Stimulated activated naive CD8-positive, alpha-beta T cell treated with anti-CD3 and anti-CD28 coated beads, Interleukin-15, Interleukin-2, amounts not matched to agents 100 ng/mL and 50 ng/mL, for 24 hours (primary cell): Measurements from ENCODE around the gene ZNF99.
"Not testable (repeated sequence)": the region's sequence is repeated elsewhere in the genome, so short reads cannot be mapped to it uniquely, and the experiment has no call there.

ENCODE experiments used
- H3K27ac Mint-ChIP-seq: one replicate; pipeline ENCODE4 v1.8.0; 2021; ENCODE audit warnings: mild to moderate bottlenecking, mixed read lengths
- H3K27me3 Mint-ChIP-seq: one replicate; pipeline ENCODE4 v1.8.0; 2021; ENCODE audit warnings: mixed read lengths
- H3K36me3 Mint-ChIP-seq: one replicate; pipeline ENCODE4 v1.8.0; 2021; ENCODE audit warnings: low read depth, mixed read lengths
- H3K4me1 Mint-ChIP-seq: one replicate; pipeline ENCODE4 v1.8.0; 2021; ENCODE audit warnings: low read depth, mixed read lengths
- H3K4me3 Mint-ChIP-seq: one replicate; pipeline ENCODE4 v1.8.0; 2021; ENCODE audit warnings: mild to moderate bottlenecking, mixed read lengths
- H3K9me3 Mint-ChIP-seq: one replicate; pipeline ENCODE4 v1.8.0; 2021; ENCODE audit warnings: mixed read lengths

The ZNF99 gene

GRCh38 chr19:22783651-22784410 is at the start of gene ZNF99:
Gene ZNF99 (minus strand): TSS chr19:22784151. CDS start chr19:22784016, 135 bp downstream.
- H3K9me3 Mint-ChIP-seq, result peaks cover 13% of the 10 kb centered on the region
- no peaks in the 10 kb centered on the region for H3K27me3 Mint-ChIP-seq
- H3K27ac Mint-ChIP-seq, result no peak within 1 kb of the TSS
- H3K36me3 Mint-ChIP-seq, result peaks cover 5% of the 10 kb centered on the region
- no peaks in the 10 kb centered on the region for H3K4me1 Mint-ChIP-seq
- no peak within 1 kb of the TSS for H3K4me3 Mint-ChIP-seq

- Mint-ChIP-seq H3K27ac (no peak within 1 kb of the TSS), H3K36me3 (peaks cover 7% of the 10 kb centered on the region), H3K27me3 (no peaks in the 10 kb centered on the region), H3K4me3 (no peak within 1 kb of the TSS), H3K4me1 (no peaks in the 10 kb centered on the region), H3K9me3 (peaks cover 15% of the 10 kb centered on the region)
Observed at GRCh38 chr19:22832031-22832762, 48.2 kb upstream of the ZNF99 start, which contains the start of gene ZNF723. Gene ZNF723 (plus strand): TSS chr19:22832291. CDS start chr19:22832380, 89 bp downstream.

GRCh38 chr19:22831211-22831610 is 47.3 kb upstream of the ZNF99 start:
- peaks cover 15% of the 10 kb centered on the region for H3K9me3 Mint-ChIP-seq
- no peaks in the 10 kb centered on the region for H3K4me1 Mint-ChIP-seq
- H3K27me3 Mint-ChIP-seq, result no peaks in the 10 kb centered on the region
- H3K36me3 Mint-ChIP-seq, result peaks cover 7% of the 10 kb centered on the region
- no peak overlapping the region for H3K4me3 Mint-ChIP-seq
- H3K27ac Mint-ChIP-seq, result no peak overlapping the region

DNA sequence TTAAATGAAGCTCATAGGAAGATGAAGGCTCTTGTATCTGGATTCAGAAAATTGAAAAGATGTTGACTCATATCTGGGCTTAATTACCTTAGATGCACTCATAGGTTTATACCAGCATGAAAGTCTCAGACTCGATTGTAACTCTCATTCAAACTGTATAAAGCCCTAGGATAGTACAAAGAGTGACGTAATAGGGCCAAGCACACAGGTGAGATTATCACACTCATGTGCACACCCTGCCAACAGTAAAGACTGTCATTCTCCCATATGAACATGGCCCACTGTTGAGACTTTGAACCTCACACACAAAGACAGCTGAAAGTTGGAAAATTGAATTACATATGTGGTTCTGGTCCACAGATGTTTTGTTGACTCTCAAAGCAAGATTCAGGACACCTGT is 30.2 kb upstream of the ZNF99 start:
- Mint-ChIP-seq H3K27ac (no peak overlapping the region), H3K4me3 (no peak overlapping the region), H3K9me3 (peaks cover 36% of the 10 kb centered on the region), H3K27me3 (no peaks in the 10 kb centered on the region), H3K4me1 (no peaks in the 10 kb centered on the region), H3K36me3 (no peaks in the 10 kb centered on the region)

DNA sequence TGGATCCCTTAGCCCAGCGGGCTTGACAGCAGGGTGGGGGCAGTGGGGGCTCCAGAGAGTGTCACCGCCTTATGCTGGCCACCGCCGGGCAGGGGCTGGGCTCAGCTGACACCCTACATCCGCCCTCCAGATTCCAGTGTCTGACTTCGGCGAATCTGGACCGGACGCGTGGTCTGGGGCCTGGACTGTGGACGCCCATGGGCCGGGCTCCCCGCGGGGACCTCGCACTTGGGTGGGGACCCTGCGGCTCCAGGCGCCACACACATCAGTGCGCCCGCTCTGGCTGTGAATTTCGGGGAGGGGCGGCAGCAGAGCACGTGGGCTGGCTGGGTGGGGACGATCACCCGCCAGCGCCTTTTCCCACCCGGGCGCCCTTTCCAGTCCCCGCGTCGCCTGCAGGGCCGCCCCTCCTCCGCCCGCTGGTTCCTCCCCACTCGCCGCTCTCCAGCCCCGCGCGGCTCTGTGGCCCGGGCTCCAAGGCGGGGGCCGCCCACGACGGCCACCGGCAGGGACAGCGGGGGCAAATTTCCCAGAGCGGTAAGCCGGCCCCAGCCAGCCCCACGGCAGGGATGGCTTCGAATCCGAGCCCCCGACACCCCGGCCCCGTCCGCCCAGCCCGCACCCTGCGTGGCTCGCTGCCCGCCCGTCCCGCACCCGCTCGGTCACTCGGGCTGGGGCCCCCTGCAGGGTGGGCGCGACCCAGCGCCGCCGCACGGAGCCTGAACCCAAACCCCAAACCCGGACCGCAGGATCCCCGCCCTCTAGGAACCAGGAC is 23.3 kb upstream of the ZNF99 start:
- H3K4me3 Mint-ChIP-seq, result no peak overlapping the region
- no peak overlapping the region for H3K27ac Mint-ChIP-seq
- H3K9me3 Mint-ChIP-seq, result peaks cover 20% of the 10 kb centered on the region
- H3K4me1 Mint-ChIP-seq, result no peaks in the 10 kb centered on the region
- H3K27me3 Mint-ChIP-seq, result peaks cover 3% of the 10 kb centered on the region
- no peaks in the 10 kb centered on the region for H3K36me3 Mint-ChIP-seq

DNA sequence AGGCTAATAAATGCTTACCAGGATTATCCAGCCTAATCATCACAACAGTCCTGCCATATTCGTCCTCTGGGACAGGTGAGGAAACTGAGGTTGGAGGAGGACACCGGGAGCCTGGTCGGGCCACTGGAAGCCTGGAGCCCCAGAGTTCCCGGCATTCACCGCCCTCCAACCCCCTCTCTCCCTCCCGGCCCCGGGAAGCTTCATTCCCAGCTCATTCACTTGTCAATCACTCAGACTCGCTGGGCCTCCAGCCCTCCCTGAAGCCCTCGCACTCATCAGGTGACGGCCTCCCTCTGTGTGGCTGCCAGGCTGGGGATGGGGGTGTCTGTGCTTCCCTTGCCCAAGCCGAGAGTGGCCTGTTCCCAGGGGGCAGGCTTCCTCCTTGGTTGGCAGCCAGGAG is 22.5 kb upstream of the ZNF99 start:
- Mint-ChIP-seq H3K4me3 (no peak overlapping the region), H3K27me3 (peaks cover 3% of the 10 kb centered on the region), H3K4me1 (no peaks in the 10 kb centered on the region), H3K9me3 (peaks cover 21% of the 10 kb centered on the region), H3K27ac (no peak overlapping the region), H3K36me3 (no peaks in the 10 kb centered on the region)

DNA sequence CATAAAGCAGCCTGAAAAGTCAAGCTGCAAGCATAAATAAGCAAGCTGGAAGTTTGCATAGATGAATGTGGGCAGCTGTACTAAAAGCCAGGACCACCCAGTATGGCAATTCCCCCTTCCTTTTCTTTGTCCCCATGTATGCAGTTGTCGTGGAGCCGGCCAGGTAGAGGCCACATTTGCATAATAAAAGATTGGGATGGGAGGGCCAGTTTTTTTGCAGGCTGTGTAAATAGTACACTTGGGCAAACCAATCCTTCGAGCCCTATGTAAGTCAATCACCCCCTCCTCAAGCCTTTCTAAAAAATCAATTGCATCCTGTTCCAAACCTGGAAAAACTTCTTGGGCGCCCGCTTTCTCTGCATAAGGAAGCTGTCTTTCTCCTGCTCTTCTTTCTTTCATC is 13.1 kb upstream of the ZNF99 start:
- H3K4me3 Mint-ChIP-seq, result no peak overlapping the region
- H3K9me3 Mint-ChIP-seq, result peaks cover 44% of the 10 kb centered on the region
- peaks cover 8% of the 10 kb centered on the region for H3K36me3 Mint-ChIP-seq
- no peaks in the 10 kb centered on the region for H3K4me1 Mint-ChIP-seq
- H3K27ac Mint-ChIP-seq, result no peak overlapping the region
- no peaks in the 10 kb centered on the region for H3K27me3 Mint-ChIP-seq

DNA sequence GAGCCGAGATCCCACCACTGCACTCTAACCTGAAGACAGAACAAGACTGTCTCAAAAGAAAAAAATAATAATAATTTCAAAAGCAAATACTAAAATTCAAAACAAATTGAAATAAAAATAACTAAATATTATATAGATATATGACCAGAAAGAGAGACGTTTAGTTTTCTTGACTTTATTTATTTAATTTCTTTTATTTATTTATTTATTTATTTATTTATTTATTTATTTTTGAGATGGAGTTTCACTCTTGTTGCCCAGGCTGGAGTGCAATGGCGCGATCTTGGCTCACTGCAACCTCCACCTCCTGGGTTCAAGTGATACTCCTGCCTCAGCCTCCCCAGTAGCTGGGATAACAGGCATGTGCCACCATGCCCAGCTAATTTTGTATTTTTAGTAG is 8.9 kb upstream of the ZNF99 start:
- not testable (repeated sequence) for H3K4me1 Mint-ChIP-seq, H3K27ac Mint-ChIP-seq, H3K27me3 Mint-ChIP-seq, H3K36me3 Mint-ChIP-seq, H3K4me3 Mint-ChIP-seq
- H3K9me3 Mint-ChIP-seq, result peaks cover 32% of the 10 kb centered on the region

DNA sequence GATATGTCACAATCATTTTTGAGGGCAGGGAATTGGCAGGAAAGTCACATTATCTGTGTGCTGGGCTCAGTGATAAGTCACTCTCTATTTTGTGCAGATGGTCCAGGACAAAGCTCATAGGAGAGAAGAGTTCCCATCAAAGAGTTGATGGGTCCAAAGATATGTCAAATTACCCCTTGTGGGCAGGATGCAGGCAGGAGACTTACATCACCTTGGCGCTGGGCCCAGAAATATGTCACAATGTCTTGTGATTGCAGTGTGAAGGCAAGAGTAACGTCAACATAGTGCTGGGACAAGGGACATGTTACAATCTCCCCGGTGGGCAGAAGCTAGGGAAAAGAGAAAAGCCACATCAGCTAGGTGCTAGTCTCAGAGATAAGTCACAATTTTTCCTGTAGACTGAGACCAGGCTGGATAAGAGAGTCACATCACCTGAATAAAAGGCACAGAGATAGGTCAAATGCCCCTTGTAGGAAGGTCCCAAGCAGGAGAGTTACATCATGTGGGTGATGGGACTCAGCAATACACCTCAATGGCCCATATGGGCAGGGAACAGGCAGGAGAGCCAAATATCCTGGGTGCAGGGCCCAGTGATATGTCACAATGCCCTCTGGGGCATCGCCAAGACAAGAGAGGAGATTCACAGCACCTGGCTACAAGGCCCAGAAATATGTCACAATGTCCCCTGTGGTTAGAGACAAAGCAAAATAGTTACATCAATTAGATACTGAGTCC is 47.9 kb downstream of the ZNF99 start:
- peaks cover 61% of the 10 kb centered on the region for H3K9me3 Mint-ChIP-seq
- no peak overlapping the region for H3K27ac Mint-ChIP-seq
- no peak overlapping the region for H3K4me3 Mint-ChIP-seq
- H3K4me1 Mint-ChIP-seq, result no peaks in the 10 kb centered on the region
- H3K36me3 Mint-ChIP-seq, result no peaks in the 10 kb centered on the region
- no peaks in the 10 kb centered on the region for H3K27me3 Mint-ChIP-seq

DNA sequence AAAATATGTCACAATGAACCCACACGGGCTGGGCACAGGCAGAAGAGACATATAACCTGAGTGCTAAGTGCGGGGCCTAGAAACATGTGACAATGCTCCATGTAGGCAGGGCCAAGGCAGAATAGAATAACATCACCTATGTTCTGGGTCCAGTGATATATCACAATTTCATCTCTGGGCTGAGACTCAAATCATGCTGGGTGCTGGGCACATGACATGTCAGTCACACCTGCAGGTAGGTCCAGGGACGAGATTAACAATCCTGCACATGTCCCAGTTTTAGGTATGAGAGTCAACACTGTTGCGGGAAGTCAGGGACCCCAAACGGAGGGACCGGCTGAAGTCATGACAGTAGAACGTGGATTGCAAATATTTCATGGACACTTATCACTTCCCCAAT is 50.3 kb downstream of the ZNF99 start:
- H3K27me3 Mint-ChIP-seq, result no peaks in the 10 kb centered on the region
- H3K9me3 Mint-ChIP-seq, result peaks cover 52% of the 10 kb centered on the region
- no peak overlapping the region for H3K4me3 Mint-ChIP-seq
- no peaks in the 10 kb centered on the region for H3K4me1 Mint-ChIP-seq
- H3K36me3 Mint-ChIP-seq, result no peaks in the 10 kb centered on the region
- H3K27ac Mint-ChIP-seq, result no peak overlapping the region

GRCh38 chr19:22728214-22728613 is 55.7 kb downstream of the ZNF99 start:
- H3K4me1 Mint-ChIP-seq, H3K36me3 Mint-ChIP-seq, H3K27me3 Mint-ChIP-seq, H3K27ac Mint-ChIP-seq, H3K4me3 Mint-ChIP-seq: not testable (repeated sequence)
- H3K9me3 Mint-ChIP-seq, result peaks cover 44% of the 10 kb centered on the region

DNA sequence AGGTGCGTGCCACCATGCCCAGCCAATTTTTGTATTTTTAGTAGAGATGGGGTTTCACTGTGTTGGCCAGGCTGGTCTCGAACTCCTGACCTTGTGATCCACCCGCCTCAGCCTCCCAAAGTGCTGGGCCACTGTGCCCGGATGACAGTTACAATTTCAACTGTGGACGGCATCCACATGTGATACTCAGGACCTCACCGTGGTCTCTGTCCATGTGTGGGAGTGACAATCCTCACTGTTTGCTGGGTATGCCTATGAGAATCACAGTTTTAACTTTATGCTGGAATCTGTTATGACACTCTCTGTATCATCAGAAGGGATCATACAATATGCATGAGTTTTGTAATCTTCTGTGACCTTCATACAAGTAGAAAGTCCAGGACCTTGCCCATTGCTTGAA is 62.4 kb downstream of the ZNF99 start:
- not testable (repeated sequence) for H3K4me1 Mint-ChIP-seq, H3K27me3 Mint-ChIP-seq, H3K4me3 Mint-ChIP-seq, H3K36me3 Mint-ChIP-seq, H3K27ac Mint-ChIP-seq
- peaks cover 30% of the 10 kb centered on the region for H3K9me3 Mint-ChIP-seq

- H3K36me3 Mint-ChIP-seq, result no peaks in the 10 kb centered on the region
- no peak overlapping the region for H3K27ac Mint-ChIP-seq
- H3K4me1 Mint-ChIP-seq, result no peaks in the 10 kb centered on the region
- H3K9me3 Mint-ChIP-seq, result peaks cover 9% of the 10 kb centered on the region
- H3K27me3 Mint-ChIP-seq, result no peaks in the 10 kb centered on the region
- H3K4me3 Mint-ChIP-seq, result no peak overlapping the region
Observed at GRCh38 chr19:22708983-22709382, 75.0 kb downstream of the ZNF99 start.

GRCh38 chr19:22703096-22703495 is 80.9 kb downstream of the ZNF99 start:
- H3K4me1 Mint-ChIP-seq, H3K27ac Mint-ChIP-seq, H3K27me3 Mint-ChIP-seq, H3K4me3 Mint-ChIP-seq, H3K36me3 Mint-ChIP-seq: not testable (repeated sequence)
- H3K9me3 Mint-ChIP-seq, result peaks cover 19% of the 10 kb centered on the region
